Measurements from ENCODE around the gene TULP4.

- TF ChIP-seq SP1 (IDR thresholded peaks at IDR 0.05) (no peak), FOXM1 (IDR thresholded peaks at IDR 0.05; ENCODE audit: borderline replicate concordance) (no peak)
These were observed 106.2 kb downstream of the TULP4 start for GRCh38 chr6:158418501-158418900.
